GM12878 (cell line): ENCODE data around the gene PPP6C. TPM values are rescaled to one million over a fixed set of nuclear protein-coding genes. Genes with fewer than 3 reads are reported as not detected.

Source experiments
- ATAC-seq: fragments of 200-7000 bp; cut with Tn5 transposase; 3 replicates; pipeline ENCODE4 v1.9.1; 2020; ENCODE audit warnings: mild to moderate bottlenecking, moderate library complexity
- BruUV-seq: library from RNA; stranded (reverse); fragments of 400-500 nt; replicated peaks from 2 replicates; lab custom pipeline; 2021; lab: Mats Ljungman, UMichigan
- CTCF ChIA-PET: fragments of 300-600 bp; sonication (Branson Sonifier 250); formaldehyde crosslinking; extraction: SDS; loops from one replicate; lab custom pipeline; 2021; ENCODE audit warnings: inconsistent platforms; lab: Yijun Ruan, JAX
- POLR2A ChIA-PET: fragments of 350-600 bp; formaldehyde crosslinking; extraction: SDS; loops from one replicate; lab custom pipeline; 2021; ENCODE audit warnings: inconsistent platforms; lab: Charles Lee
- RAD21 ChIA-PET: fragments of 300-600 bp; sonication (Branson Sonifier 250); formaldehyde crosslinking; loops from one replicate; lab custom pipeline; 2023; ENCODE audit warnings: antibody characterized with exemption; ENCODE audit not compliant: unreplicated experiment; lab: Charles Lee
- SMC1A ChIA-PET: fragments of 300-600 bp; sonication (Branson Sonifier 250); formaldehyde crosslinking; loops from one replicate; lab custom pipeline; 2023; ENCODE audit not compliant: unreplicated experiment, uncharacterized antibody; lab: Charles Lee
- DNase-seq: peaks from one replicate; pipeline ENCODE4 v3.0.0-alpha.2; 2011; ENCODE audit warnings: low read depth, low spot score
- FAIRE-seq: peaks from 3 replicates; lab custom pipeline; 2011; peaks lifted over from hg19 to GRCh38; lab: Jason Lieb, UNC
- H2AFZ ChIP-seq: 2 replicates; pipeline ENCODE4 v1.6.0; 2011; ENCODE audit warnings: low read depth, low read length, control low read depth; ENCODE audit not compliant: control insufficient read depth
- H3K27ac ChIP-seq: 2 replicates; pipeline ENCODE4 v1.5.1; 2011; ENCODE audit warnings: control low read depth; ENCODE audit not compliant: control insufficient read depth, insufficient read depth
- H3K27me3 ChIP-seq, 2 experiments: replicated peaks in 1 of 2; 2 replicates each; pipeline versions ENCODE4 v1.6.0 to v1.6.1; 2011; ENCODE audit warnings: low read length in 1 of 2; ENCODE audit not compliant: control insufficient read depth in 2 of 2, insufficient read depth in 2 of 2
- H3K36me3 ChIP-seq, 2 experiments: 2 replicates each; pipeline ENCODE4 v1.5.1; 2011; ENCODE audit warnings: low read length in 1 of 2; ENCODE audit not compliant: control insufficient read depth in 2 of 2, insufficient read depth in 2 of 2
- H3K4me1 ChIP-seq: 2 replicates; pipeline ENCODE4 v1.6.1; 2011; ENCODE audit warnings: mild to moderate bottlenecking, low read length, moderate library complexity, mixed read lengths; ENCODE audit not compliant: control insufficient read depth, insufficient read depth
- H3K4me2 ChIP-seq: 2 replicates; pipeline ENCODE4 v1.6.0; 2011; ENCODE audit warnings: control low read depth; ENCODE audit not compliant: control insufficient read depth, insufficient read depth
- H3K4me3 ChIP-seq: fragments of 200-600 bp; sonication (generic); 2 replicates; pipeline ENCODE4 v1.5.1; 2016
- H3K79me2 ChIP-seq: 2 replicates; pipeline ENCODE4 v1.6.0; 2011; ENCODE audit warnings: low read length; ENCODE audit not compliant: control insufficient read depth, insufficient read depth
- H3K9ac ChIP-seq: 2 replicates; pipeline ENCODE4 v1.8.0; 2011; ENCODE audit warnings: low read length, control low read depth, mixed read lengths; ENCODE audit not compliant: control insufficient read depth, insufficient read depth
- H3K9me3 ChIP-seq: replicated peaks from 3 replicates; pipeline ENCODE4 v1.5.1; 2011; ENCODE audit warnings: mild to moderate bottlenecking, low read length; ENCODE audit not compliant: control insufficient read depth, insufficient read depth
- H4K20me1 ChIP-seq: 2 replicates; pipeline ENCODE4 v1.6.0; 2011; ENCODE audit not compliant: control insufficient read depth, insufficient read depth
- CBFB ChIP-seq: IDR thresholded peaks from 2 replicates; pipeline ENCODE4 v1.6.1; 2016; ENCODE audit warnings: antibody characterized with exemption, low read depth
- CREM ChIP-seq: IDR thresholded peaks from 2 replicates; pipeline ENCODE4 v1.6.1; 2014; ENCODE audit warnings: antibody characterized with exemption, low read depth
- CUX1 ChIP-seq: IDR thresholded peaks from 2 replicates; pipeline ENCODE4 v1.6.1; 2012; ENCODE audit warnings: improper control_type of control experiment, low read depth, low read length; ENCODE audit not compliant: insufficient replicate concordance
- E2F4 ChIP-seq: IDR thresholded peaks from 2 replicates; pipeline ENCODE4 v1.6.1; 2012; ENCODE audit warnings: low read depth, low read length, improper control_type of control experiment
- ETV6 ChIP-seq, 2 experiments: fragments of 450-650 bp in 1 of 2; IDR thresholded peaks in 1 of 2; conservative IDR thresholded peaks in 1 of 2; 2 replicates each; pipeline ENCODE4 v1.6.1; 2014; ENCODE audit warnings: antibody characterized with exemption in 1 of 2, borderline replicate concordance in 1 of 2, low read depth in 1 of 2, mild to moderate bottlenecking in 1 of 2, moderate library complexity in 1 of 2
- EZH2 ChIP-seq: IDR thresholded peaks from 2 replicates; pipeline ENCODE4 v1.6.1; 2012; ENCODE audit warnings: low read depth, mild to moderate bottlenecking, control low read depth, inconsistent platforms, low read length, borderline replicate concordance; ENCODE audit not compliant: control insufficient read depth
- MLLT1 ChIP-seq: fragments of 450-650 bp; IDR thresholded peaks from 2 replicates; pipeline ENCODE4 v1.6.1; 2016; ENCODE audit warnings: mild to moderate bottlenecking
- RCOR1 ChIP-seq: conservative IDR thresholded peaks from 2 replicates; pipeline ENCODE4 v1.6.1; 2012; ENCODE audit warnings: low read depth, low read length, improper control_type of control experiment
- TAF1 ChIP-seq: IDR thresholded peaks from 2 replicates; pipeline ENCODE4 v1.6.1; 2011; ENCODE audit warnings: mild to moderate bottlenecking, low read depth, low read length, borderline replicate concordance
- ZNF24 ChIP-seq: fragments of 450-650 bp; IDR thresholded peaks from 2 replicates; pipeline ENCODE4 v1.6.1; 2017; ENCODE audit warnings: antibody characterized with exemption, mild to moderate bottlenecking
- ZNF622 ChIP-seq: fragments of 450-650 bp; IDR thresholded peaks from 2 replicates; pipeline ENCODE4 v1.6.1; 2017; ENCODE audit warnings: mild to moderate bottlenecking, inconsistent platforms
- WGBS: methylation state at CpG from one replicate; pipeline ENCODE4 v1.1.6; 2016; ENCODE audit warnings: low lambda C conversion rate; ENCODE audit not compliant: insufficient replicate concordance, insufficient coverage; ENCODE audit errors: missing lambda C conversion rate; 5-methylcytosine and 5-hydroxymethylcytosine counted together
- in situ Hi-C: fragments of 300-500 bp; cut with MboI; formaldehyde crosslinking; loops from 9 replicates; pipeline ENCODE4 v1.14.3; 2018; ENCODE audit warnings: mixed read lengths
- intact Hi-C: fragments of 100-400 bp; cut with micrococcal nuclease; formaldehyde crosslinking; loops from one replicate; pipeline ENCODE4 v1.14.2; 2022; ENCODE audit not compliant: unreplicated experiment
- polyA plus RNA-seq, 11 experiments: library from polyadenylated mRNA; depleted of rRNA in 4 of 11; unstranded in 6 of 11; stranded (reverse) in 5 of 11; fragments of >200 nt; fragmentation: Nextera tagmentation in 4 of 11; fragmentation: Illumina TruSeq in 1 of 11; extraction: Ambion mirVana in 4 of 11; extraction: Trizol in 1 of 11; gene quantifications; 1 replicate in 1 of 11; 2 replicates in 10 of 11; pipeline versions ENCODE4 v1.2.1 to v1.2.3, GENCODE V29; 2011 to 2016; ENCODE audit warnings: inconsistent platforms in 2 of 11, missing spikeins in 2 of 11, low read depth in 1 of 11
- total RNA-seq, 4 experiments: library from RNA; depleted of rRNA in 3 of 4; stranded (reverse); fragments of >200 nt in 3 of 4; fragmentation: Illumina TruSeq in 1 of 4; extraction: Trizol in 1 of 4; gene quantifications; 2 replicates each; pipeline versions ENCODE4 v1.2.1 to v1.2.3, GENCODE V29; 2013 to 2021
- TF ChIP-seq, protein P1 (sequence below): fragments of 450-650 bp; IDR thresholded peaks from 2 replicates; pipeline ENCODE4 v1.6.1; 2017; ENCODE audit warnings: mild to moderate bottlenecking

Gene PPP6C
- total and polyA plus RNA-seq, 10 of the 15 experiments (the other 5 are each of a cell fraction or from before 2014, with no cell fraction given), result 26.8 to 45.3 (median 37.1) TPM

DNA sequence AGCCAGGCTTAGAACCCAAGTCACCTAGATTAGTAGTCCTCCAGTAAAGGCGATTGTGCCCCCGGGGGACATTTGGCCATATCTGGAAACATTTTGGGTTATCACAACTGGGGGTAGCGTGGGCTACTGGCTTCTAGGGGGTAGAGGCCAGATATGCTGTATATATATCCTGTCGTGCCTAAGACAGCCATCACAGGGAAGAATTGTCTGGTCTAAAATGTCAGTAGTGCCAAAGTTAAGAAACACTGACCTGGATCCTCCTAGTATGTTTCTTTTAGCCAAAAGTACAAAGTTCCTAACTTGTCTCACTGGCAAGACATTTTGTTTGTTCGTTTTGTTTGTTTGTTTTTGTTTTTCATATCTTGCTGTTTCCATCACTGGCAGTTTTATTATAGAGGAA is 24.6 kb upstream of the PPP6C start:
- in situ Hi-C loops (no loop called here), intact Hi-C loops (no loop called here)
- CTCF ChIA-PET, result no interaction called here
- SMC1A ChIA-PET, result no interaction called here
- Histone ChIP-seq H3K79me2 (no peaks in the 10 kb centered on the region), H3K9ac (no peak overlapping the region), H3K36me3 (peaks cover 0 to 11% of the 10 kb centered on the region in 2 experiments), H3K4me2 (no peak overlapping the region), H4K20me1 (no peaks in the 10 kb centered on the region), H3K27ac (no peak overlapping the region), H3K4me1 (no peaks in the 10 kb centered on the region), H2AFZ (no peak overlapping the region), H3K9me3 (no peaks in the 10 kb centered on the region), H3K4me3 (no peak overlapping the region), H3K27me3 (no peaks in the 10 kb centered on the region)
- RAD21 ChIA-PET, result no interaction called here
- BruUV-seq, result no TSS peak
- DNase-seq (no peak), ATAC-seq (no peak), FAIRE-seq (peak; percentile 35)
- POLR2A ChIA-PET, result no interaction called here
- 75% methylated on average over 5 of the region's 5 CpGs for whole genome bisulfite sequencing
- TF ChIP-seq ETV6 (conservative IDR thresholded peaks at IDR 0.05 in 1 of 2, IDR thresholded peaks at IDR 0.05 in 1 of 2; ENCODE audit: borderline replicate concordance in 1 of 2, low read depth in 1 of 2) (no peak), EZH2 (no peak), TAF1 (no peak), CUX1 (no peak), CBFB (no peak), CREM (no peak), RCOR1 (no peak), MLLT1 (no peak), E2F4 (no peak), ZNF622 (no peak), ZNF24 (no peak)
- TF ChIP-seq, protein P1, sequence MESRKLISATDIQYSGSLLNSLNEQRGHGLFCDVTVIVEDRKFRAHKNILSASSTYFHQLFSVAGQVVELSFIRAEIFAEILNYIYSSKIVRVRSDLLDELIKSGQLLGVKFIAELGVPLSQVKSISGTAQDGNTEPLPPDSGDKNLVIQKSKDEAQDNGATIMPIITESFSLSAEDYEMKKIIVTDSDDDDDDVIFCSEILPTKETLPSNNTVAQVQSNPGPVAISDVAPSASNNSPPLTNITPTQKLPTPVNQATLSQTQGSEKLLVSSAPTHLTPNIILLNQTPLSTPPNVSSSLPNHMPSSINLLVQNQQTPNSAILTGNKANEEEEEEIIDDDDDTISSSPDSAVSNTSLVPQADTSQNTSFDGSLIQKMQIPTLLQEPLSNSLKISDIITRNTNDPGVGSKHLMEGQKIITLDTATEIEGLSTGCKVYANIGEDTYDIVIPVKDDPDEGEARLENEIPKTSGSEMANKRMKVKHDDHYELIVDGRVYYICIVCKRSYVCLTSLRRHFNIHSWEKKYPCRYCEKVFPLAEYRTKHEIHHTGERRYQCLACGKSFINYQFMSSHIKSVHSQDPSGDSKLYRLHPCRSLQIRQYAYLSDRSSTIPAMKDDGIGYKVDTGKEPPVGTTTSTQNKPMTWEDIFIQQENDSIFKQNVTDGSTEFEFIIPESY, result no peak
